A204.1 (cell line): ENCODE data around the gene CSTB.

Source experiments
- FAIRE-seq: peaks from 2 replicates; lab custom pipeline; 2012; peaks lifted over from hg19 to GRCh38; lab: Jason Lieb, UNC

The CSTB gene

DNA sequence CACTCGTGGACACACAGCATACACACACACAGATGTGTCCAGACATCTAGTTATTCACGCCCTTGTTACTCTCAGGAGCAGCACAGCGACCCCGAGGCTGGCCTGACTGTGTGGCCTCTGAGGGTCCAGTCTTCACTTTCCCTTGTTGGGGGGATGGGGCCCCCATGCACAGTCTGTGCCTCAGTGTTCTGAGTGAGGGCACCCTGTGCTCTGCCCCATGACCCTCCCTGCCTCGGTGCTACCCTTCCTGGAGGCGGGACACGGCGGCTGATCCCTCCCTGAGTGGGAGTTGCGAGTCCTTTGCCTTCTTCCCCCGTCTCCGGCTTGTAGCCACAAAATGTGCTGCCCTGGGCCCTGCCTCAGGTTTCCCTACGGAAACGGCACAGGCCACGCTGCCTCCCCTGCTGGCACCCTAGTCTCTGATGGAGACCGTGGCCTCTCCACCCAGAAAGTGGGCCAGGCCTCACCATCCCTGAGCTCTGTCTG is 8.6 kb downstream of the CSTB start:
- FAIRE-seq: no peak

DNA sequence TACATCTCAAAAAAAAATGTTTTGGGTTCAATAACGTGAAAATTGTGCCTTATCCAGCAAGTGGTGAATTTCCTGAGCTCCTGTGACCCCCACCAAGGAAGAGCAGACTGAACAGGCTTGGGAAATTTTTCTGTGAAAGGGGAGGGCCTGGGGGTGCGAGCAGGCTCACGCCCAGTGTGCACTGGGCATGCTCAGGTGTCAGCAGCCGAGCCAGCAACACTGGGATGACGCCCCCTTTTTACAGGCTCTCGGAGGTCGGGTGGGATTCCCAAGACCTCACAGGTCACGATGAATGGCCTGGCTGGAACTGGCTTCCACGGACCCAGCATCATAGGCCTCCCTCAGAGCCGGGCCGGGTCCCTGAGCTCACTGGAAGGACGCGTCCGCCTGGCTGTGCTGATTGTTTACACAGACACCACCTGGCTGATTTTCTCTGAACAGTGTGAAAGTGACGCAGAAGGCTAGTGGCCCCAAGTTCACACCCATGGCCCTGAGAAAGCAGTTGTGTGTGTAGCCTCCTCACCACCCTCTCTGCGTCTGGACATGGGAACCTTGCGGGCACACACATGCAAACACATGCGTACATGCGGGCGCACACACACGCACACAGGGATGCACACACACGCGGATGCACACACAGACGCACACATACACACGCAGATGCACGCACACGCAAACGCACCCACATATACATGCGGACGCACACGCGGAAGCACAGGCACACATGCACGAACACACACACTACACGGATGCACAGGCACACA is 9.2 kb downstream of the CSTB start:
- no peak for FAIRE-seq

DNA sequence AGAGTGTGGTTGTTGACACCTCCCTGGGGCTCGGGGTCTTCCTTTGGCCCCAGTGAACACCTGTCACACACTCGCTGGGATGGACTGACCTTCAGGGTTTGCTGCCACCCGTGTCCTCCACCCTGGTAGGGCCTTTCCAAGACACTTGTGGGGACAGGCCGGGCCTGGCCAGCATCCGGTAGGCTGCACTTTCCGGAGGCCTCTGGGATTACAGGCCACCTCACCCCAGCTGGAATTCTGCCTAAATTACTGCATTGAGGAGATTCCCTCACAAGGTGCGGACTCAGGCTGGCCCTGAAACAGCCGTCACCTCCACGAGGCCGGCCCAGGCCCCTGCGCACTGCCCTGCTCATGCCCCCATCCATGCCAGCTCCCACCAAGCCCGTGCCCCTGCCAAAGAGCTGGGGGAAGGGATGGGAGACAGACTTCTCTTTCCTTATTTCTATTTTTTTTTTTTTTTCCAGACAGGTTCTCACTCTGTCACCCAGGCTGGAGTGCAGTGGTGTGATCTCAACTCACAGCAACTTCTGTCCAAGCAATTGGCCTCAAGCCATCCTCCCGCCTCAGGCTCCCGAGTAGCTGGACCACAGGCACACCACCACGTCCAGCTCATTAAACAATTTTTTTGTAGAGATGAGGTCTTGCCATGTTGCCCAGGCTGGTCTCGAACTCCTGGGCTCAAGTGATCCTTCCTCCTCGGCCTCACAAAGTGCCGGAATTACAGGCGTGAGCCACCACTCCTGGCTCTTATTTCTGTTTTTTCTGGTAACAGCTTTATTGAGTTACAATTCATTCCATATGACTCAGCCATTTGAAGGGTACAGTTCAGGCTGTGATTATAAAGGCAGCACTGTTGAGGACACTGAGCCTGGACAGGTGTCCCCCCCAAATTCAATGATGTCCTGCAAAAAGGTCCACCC is 11.3 kb downstream of the CSTB start:
- FAIRE-seq: no peak

DNA sequence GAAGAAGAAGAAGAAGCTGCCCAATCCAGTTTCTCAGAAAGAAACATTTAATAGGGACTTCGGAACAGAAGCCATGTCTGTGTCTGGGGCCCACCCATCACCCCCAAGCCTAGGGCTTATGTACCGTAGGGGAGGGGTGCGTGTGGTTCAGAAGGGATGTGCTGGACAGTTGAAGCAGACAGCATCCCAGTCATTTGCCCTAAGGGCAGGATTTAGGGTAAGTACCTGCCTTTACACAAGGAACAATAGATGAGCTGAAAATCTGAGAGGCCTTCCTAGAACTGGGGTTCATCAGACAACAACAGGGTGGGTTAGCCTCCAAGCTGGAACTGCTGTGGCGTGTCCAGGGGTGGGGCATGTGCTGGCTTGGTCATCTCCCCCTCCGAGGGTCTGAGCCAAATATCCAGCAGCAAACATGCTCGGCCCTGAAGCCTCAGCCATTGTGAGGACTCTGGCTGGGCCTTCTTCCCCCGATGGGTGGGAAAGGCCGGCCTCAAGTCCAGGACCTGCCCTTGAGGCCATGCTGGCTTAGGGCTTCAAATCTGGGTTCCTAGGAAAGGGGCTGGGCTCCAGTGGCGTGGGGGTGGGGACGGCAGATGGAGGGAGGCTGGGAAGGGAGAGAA is 12.1 kb downstream of the CSTB start:
- no peak for FAIRE-seq

DNA sequence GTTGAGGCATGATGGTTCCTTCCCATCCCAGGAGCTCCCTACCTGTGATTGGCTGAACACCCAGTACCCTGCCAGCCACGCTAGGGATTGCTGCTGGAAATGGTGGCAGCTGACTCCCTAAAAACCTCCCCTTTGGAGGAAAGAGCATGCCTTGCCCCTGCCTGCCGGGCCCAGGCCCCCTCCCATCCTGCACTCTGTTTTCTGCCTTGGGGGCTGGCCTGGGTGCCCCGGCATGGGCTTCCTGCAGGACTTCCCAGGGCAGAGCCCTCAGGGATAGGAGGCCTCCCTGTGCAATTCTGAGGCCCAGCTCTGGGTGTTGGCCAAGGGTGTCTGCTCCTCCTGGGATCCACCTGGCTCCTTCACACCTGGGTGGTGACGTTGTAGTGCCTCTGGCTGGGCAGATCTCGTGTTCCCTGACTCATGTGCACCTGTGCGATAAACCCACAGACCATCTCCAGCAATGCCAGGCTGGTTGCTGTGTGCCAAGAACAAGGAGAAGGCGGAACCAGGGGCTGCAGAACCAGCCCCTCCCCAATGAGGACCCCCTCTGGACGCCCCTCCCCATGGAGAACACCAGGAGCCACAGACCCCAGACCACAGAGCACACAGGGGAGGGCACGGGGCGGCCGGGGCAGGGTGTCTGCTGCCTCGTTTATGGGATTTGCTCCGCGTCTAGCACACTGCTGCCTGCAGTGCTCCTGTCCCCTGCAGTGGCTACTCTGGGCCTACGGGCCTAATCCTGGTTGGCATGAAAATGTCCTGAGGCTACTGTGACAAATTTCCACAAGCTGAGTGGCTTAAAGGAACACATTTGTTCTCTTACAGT is 13.6 kb downstream of the CSTB start:
- no peak for FAIRE-seq

DNA sequence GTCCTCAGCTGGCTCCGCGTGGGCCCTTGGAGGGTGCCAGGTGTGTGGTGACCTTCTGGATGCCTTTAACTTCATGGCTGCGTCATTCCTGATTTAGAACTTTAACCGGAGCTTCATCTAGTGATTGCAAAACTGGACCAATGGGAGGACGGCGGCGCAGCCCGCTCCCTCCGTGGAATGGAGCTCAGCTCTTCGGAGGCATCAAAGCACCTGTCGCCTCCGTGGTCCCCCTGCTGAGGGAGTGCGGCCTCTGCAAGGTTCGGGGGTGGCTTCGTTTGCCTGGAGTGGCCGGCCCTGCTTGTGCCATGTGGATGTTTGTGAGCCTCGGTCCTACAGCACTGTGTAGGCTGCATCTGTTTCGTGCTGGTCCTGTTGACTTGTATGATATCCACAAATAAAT is 14.2 kb downstream of the CSTB start:
- FAIRE-seq: no peak

DNA sequence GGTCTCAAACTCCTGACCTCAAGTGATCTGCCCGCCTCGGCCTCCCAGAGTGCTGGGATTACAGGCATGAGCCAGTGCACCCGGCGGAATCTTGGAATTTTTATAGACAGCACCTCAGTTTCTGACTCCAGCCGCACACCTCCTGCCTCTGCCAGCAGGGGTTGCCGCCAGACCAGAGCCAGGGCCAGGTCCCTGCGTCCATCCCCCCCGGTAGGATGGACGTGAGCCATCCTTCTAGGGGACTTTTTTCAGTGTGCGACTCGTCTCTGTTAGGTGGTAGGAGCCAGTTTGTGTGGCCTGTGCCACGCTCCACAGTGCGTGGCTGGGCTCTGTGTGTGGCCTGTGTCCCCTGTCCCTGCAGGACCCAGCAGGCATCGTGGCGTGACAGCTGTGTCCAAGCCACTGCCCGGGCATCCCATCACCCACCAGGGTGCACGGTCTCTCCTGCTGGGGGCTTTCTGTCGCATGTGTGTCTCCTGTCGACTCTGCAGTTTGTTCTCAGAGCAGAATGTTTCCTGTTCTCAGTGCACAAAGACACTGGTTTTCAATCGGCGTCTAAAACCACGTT is 15.6 kb downstream of the CSTB start:
- no peak for FAIRE-seq

DNA sequence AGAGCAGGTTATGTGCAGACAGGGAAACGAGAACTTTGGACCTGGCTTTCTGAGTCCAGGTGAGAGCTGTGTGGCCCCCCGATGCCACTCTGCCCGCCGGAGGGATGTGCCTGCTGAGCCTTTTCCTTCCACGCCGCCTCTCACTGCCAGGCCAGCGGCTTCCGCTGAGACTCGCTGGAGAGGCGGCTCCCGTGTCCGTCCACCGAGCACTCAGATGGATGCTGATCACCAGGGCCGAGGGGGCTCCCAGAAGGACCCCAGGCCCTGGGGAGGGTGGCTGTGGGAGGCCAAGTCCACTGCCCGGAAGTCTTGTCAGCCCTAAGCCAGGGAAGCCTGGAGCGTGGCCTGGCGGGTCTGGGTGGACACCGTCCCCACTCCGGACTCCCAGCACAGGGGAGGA is 16.5 kb downstream of the CSTB start:
- FAIRE-seq: no peak

DNA sequence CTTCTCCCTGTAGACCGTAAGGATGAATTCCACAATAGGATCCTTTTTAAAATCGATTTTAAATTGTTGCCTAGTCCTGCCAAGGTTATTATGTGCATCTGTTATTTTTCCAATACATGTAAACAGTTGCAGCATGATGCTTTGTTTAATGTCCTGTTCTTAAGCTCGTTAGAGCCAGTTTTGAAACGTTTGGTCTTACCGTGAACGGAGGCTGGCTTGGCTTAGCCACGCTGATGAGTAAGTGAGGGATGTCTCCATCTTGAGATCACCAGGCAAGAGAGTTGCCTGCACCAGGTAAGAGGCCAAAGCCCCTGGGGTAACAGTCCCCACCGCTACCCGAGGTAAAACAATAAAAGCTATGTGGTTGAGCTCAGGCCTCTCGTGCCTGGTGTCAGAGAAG is 17.3 kb downstream of the CSTB start:
- FAIRE-seq: no peak

DNA sequence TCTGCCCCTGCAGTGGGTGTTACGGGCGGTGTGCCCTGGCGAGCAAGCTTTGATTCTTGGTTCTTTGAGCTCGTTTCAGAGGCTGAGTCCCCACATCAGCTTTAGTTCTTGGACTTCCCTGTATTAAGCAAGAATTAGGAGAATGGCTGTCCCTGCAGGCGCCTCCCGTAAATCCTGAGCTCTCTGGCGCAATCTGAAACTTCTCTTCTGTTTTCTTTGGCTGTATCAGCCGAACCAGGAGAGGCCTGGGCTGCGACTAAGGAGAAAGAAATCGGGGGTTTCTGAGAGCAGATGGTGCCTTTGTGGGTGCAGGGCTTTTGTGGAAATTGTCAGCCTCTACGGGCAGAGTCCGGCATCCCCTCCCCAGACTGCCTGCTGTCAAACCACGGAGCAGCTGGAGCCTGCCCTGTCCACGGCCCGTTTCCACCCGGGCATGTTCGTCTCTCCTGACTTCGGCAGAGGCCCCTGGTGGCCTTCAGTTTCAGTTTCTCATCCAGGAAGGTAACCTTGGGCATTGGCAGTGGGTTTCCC is 17.9 kb downstream of the CSTB start:
- FAIRE-seq: no peak

DNA sequence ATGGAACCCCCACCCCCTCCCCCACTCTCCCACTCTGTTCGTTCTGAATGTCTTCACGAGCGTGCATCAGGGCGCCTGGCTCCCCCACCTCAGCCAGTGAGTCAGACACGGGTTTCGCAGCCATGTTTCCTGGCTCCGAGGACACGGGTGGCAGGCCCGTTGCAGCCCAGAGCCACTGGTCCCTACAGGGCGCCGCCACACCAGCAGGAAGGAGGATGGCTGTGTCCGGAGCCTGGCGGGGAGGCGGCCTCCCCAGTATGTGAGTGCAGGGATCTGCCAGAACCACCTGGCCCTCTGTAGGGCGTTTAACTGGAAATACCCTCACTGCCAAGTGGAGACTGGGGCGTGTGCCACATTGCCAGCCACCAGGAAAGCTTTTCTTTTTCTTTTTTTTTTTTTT is 18.5 kb downstream of the CSTB start:
- no peak for FAIRE-seq

DNA sequence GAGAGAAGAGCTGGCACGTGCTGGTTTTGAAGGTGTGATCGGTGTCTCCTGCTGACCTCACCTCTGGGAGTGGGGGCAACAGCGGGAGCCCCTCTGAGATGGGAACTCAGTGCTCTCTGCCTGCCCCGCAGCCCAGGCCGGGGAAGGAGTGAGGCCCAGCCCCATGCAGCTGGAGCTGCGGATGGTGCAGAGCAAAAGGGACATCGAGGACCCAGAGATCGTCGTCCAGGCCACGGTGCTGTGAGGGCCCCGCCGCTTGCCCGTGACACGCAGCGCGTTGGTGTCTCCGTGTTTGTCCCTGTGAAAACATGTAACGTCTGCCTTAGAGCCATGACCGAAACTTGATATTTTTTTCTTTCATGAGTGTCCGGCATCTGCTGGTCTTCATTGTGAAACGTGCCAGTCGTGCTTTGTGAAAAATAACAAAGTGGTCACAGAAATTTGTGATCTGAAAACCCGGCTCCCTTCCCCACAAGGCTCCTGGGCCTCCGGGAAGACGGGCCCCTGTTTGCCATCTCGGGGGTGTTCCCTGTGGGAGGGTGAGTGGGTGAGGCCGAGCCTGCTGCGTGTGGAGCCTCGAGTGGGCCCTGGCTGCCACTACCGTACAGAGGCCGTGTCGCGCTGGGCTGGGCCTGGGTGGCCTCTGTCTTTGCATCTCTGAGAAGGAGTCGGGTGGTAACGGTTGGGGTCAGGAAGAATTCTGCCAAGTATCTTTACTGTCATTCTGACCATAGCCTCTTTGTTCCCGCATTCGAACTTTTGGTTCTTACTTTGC is 20.1 kb downstream of the CSTB start:
- no peak for FAIRE-seq

DNA sequence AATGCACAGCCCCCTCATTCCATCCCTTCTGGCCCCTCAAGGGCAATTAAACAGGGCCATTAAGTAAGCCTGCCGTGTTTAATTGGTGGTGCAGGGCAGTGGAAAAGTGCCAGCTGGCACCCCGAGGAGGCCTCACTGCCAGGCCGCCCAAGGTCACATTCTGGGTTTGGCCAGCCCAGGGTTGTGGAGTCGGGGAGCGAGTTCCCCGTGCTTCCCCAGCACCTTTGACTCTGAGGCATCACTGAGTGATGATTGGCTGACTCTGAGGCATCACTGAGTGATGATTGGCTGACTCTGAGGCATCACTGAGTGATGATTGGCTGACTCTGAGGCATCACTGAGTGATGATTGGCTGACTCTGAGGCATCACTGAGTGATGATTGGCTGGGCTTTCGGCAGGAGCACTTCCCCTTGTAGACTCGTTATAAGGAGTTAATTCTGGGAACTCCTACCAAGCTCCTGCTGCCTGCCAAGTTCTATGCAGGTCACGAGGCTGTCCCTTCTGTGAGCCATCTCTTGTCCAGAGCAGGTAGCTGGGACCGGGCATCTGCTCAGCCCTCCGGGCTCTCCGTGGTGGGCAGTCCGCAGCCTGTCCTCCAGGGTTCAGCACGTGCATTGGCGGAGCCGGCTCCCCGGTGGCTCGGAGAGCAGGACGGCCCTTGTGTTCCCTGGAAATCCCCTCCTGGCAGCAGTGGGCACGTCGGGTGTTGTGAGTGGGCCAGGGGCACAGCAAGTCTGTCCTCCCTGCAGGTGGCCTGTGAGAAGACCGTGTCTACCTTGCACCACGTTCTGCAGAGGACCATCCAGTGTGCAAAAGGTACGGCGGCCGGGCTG is 20.9 kb downstream of the CSTB start:
- no peak for FAIRE-seq

DNA sequence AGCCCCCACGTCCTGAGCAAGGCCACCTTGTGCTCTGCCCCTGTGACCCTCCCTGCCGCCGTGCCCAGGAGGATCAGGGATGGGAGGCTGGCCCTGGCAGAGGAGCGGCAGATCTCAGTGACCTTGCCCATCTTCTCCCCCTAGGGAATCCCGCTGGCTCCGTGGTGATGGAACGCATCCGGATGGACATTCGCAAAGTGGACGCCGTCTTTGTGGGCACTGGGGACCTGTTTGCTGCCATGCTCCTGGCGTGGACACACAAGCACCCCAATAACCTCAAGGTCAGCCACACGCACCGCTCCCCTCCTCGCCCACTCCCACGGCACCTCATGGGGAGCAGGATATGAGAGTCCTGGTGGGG is 22.7 kb downstream of the CSTB start:
- FAIRE-seq: no peak

DNA sequence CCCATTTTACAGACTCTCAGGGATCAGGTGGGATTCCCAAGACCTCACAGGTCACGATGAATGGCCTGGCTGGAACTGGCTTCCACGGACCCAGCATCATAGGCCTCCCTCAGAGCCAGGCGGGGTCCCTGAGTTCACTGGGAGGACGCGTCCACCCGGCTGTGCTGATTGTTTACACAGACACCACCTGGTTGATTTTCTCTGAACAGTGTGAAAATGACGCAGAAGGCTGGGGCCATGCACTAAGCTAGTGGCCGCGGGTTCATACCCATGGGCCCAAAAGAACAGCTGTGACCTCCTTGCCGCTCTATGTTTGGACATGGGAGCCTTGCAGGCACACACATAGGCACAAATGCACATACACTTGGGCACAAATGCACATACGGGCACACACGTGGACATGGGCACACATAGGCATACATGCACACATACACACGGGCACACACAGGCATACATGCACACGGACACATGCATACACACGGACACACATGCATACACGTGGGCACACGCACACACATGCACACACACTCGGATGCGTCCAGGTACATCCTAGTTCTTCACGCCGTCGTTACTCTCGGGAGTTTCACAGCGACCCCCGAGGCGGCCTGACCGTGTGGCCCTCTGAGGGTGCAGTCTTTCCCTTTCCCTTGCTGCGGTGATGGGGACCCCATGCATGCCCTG is 23.2 kb downstream of the CSTB start:
- no peak for FAIRE-seq

DNA sequence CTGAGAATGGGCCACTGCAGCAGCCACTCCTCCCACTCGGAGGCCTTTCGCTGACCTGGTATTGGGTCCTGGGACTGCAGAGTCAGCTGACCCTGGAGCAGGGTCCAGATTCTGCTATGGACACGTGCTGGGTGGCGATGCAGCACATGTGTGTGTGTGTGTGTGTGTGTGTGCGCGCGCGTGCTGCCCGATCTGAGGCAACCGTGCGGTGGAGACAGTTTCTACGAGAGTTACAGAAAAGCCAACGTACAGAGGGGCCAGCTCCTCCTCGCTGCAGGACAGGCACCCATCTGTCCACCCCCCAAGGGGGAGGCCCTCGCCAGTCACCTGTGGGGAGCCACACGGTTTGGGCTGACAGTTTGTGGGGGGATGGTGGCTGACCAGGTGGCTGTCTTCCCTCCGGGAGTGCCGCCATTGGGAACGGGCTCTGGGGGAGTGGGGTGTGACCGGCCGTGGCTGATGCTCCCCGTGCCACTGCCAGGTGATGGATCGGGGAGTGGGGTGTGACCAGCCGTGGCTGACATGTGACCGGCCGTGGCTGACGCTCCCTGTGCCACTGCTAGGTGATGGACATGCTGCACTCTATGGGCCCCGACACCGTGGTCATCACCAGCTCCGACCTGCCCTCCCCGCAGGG is 24.0 kb downstream of the CSTB start:
- no peak for FAIRE-seq

DNA sequence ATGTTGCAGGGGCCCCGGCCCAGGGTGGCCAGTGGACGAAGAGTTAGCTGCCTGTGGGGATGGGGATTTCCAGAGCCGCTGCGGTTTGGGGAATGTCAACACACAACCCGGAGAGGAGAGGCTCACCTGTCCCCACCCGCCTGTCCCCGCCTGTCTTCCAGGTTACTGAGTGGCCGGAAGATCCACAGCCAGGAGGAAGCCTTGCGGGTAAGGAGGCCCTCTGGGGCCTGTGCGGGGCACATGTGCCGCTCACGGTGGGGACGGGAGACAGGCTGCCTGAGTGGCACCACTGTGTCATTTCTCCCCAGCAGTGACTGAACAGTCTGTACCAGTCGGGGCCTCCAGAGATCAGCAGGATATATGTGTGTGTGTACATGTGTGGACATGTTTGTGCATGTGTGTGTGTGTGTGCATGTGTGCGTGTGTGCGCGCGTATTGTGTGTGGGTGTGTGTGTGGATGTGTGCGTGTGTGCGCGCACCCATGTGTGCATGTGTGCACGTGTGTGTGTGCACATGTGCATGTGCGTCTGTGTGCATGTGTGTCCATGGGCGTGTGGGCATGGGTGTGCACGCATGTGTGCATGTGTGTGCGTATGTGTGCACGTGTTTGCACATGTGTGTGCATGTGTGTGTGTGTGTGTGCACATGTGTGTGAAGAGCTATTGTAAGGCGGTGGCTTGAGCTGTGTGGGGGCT is 25.6 kb downstream of the CSTB start:
- no peak for FAIRE-seq

DNA sequence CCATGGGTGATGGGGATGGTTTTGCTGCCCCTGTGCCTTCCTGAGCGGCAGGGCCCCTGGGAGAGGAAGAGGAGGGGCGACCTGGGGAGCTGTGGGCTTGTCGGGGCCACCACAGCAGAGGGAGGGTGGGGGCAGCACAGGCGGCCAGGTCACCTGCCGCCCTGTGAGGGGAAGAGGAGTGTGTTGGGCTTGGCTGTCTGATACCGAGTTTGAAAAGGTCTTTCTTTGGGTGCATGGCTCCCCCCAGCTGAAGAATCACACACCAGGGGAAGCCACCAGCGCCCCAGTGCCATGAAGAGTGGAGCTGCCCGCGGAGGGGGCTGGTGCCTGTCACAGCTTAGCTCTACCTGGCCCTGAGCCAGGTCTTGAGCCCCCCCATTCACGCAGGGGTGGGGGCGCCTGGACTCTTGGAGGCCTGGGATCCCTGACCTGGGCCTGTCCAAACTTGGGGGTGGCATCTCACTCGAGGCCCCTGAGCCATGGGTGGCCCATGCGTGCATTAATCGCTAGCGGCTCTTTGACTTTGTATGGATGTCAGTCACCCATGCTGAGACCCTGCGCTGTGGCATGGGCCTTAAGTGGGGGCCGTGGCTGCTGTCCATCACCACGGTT is 26.4 kb downstream of the CSTB start:
- no peak for FAIRE-seq
